DOHH2 (cell line): ENCODE measurements around the gene ADH4.
"Not testable (repeated sequence)": the region's sequence is repeated elsewhere in the genome, so short reads cannot be mapped to it uniquely, and the experiment has no call there.

Source experiments
- H3F3A ChIP-seq: fragments of 200-600 bp; sonication (generic), shearing (Covaris generic); 2 replicates; pipeline ENCODE4 v1.6.0; 2016; ENCODE audit warnings: antibody characterized with exemption, mild to moderate bottlenecking; ENCODE audit not compliant: control insufficient read depth, insufficient read depth
- H3K27ac ChIP-seq: fragments of 200-600 bp; sonication (generic); 2 replicates; pipeline ENCODE4 v1.5.1; 2014; ENCODE audit warnings: low read depth, mild to moderate bottlenecking, low read length, moderate library complexity
- H3K27me3 ChIP-seq: fragments of 200-600 bp; sonication (generic); 2 replicates; pipeline ENCODE4 v1.6.1; 2014; ENCODE audit warnings: mild to moderate bottlenecking, low read length, mixed read lengths; ENCODE audit not compliant: control insufficient read depth
- H3K36me3 ChIP-seq: fragments of 200-600 bp; sonication (generic); 2 replicates; pipeline ENCODE4 v1.6.1; 2014; ENCODE audit warnings: mild to moderate bottlenecking, low read length, moderate library complexity, mixed read lengths; ENCODE audit not compliant: control insufficient read depth
- H3K4me1 ChIP-seq: fragments of 200-600 bp; sonication (generic); 2 replicates; pipeline ENCODE4 v1.6.1; 2014; ENCODE audit warnings: mild to moderate bottlenecking, low read length, mixed read lengths; ENCODE audit not compliant: control insufficient read depth
- H3K4me2 ChIP-seq: fragments of 200-600 bp; sonication (generic); 2 replicates; pipeline ENCODE4 v1.6.0; 2014; ENCODE audit warnings: mild to moderate bottlenecking, low read length, moderate library complexity
- H3K4me3 ChIP-seq: fragments of 200-600 bp; sonication (generic); 2 replicates; pipeline ENCODE4 v1.5.1; 2014; ENCODE audit warnings: mild to moderate bottlenecking, low read length, mixed read lengths
- H3K79me2 ChIP-seq: fragments of 200-600 bp; sonication (generic); 2 replicates; pipeline ENCODE4 v1.6.1; 2014; ENCODE audit warnings: mild to moderate bottlenecking, low read length, mixed read lengths; ENCODE audit not compliant: control insufficient read depth
- H3K9me2 ChIP-seq: fragments of 200-600 bp; sonication (generic); replicated peaks from 2 replicates; pipeline ENCODE4 v1.6.1; 2014; ENCODE audit warnings: mild to moderate bottlenecking, low read length, mixed read lengths; ENCODE audit not compliant: control insufficient read depth
- H3K9me3 ChIP-seq: fragments of 200-600 bp; sonication (generic); 2 replicates; pipeline ENCODE4 v1.6.1; 2014; ENCODE audit warnings: antibody characterized with exemption, low read length, mixed read lengths; ENCODE audit not compliant: control insufficient read depth, insufficient read depth
- H4K20me1 ChIP-seq: fragments of 200-600 bp; sonication (generic); 2 replicates; pipeline ENCODE4 v1.6.0; 2014; ENCODE audit warnings: low read depth, mild to moderate bottlenecking, antibody characterized with exemption, low read length, moderate library complexity; ENCODE audit not compliant: control insufficient read depth, insufficient read depth
- EZH2phosphoT487 ChIP-seq: fragments of 200-600 bp; sonication (generic); IDR thresholded peaks from 2 replicates; pipeline ENCODE4 v1.6.1; 2017; ENCODE audit warnings: borderline replicate concordance, mild to moderate bottlenecking, antibody characterized with exemption, low read length, moderate library complexity, mixed read lengths
- TF ChIP-seq, protein P1 (sequence below): fragments of 200-600 bp; sonication (generic); IDR thresholded peaks from one replicate; pipeline ENCODE4 v1.5.1; 2014; ENCODE audit warnings: antibody characterized with exemption, mild to moderate bottlenecking, low read depth, low read length; ENCODE audit not compliant: poor library complexity, severe bottlenecking

Gene ADH4

DNA sequence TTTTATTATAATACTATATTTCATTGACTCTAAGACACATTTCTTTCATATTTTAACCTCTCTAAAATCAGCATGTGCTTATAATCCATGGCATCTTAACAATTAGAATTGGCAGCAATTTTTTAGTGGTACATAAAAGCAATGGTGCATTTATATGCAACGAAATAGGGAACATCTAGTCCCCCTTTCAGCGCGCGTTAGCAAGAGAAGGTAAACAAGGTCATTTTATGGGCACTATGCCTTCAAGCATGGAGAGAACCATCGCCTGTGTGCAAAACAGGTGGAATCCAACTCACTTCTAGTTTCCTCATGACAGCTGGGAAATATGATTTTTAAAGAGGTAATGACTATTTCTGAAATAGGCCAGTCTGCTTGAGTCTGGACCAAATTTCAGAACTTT is 61.9 kb downstream of the ADH4 start:
- Histone ChIP-seq H3F3A (0 out of 2 replicates have a peak, but pooled peaks cover 2% of the 10 kb centered on the region), H3K36me3 (peaks cover 76% of the 10 kb centered on the region), H3K9me2 (no peaks in the 10 kb centered on the region), H3K79me2 (peaks cover 20% of the 10 kb centered on the region), H3K27ac (no peak overlapping the region), H3K4me2 (no peak overlapping the region), H3K9me3 (no peaks in the 10 kb centered on the region), H3K4me1 (peaks cover 2% of the 10 kb centered on the region), H3K4me3 (no peak overlapping the region), H3K27me3 (no peaks in the 10 kb centered on the region), H4K20me1 (no peaks in the 10 kb centered on the region)
- TF ChIP-seq EZH2phosphoT487: no peak
- TF ChIP-seq, protein P1, sequence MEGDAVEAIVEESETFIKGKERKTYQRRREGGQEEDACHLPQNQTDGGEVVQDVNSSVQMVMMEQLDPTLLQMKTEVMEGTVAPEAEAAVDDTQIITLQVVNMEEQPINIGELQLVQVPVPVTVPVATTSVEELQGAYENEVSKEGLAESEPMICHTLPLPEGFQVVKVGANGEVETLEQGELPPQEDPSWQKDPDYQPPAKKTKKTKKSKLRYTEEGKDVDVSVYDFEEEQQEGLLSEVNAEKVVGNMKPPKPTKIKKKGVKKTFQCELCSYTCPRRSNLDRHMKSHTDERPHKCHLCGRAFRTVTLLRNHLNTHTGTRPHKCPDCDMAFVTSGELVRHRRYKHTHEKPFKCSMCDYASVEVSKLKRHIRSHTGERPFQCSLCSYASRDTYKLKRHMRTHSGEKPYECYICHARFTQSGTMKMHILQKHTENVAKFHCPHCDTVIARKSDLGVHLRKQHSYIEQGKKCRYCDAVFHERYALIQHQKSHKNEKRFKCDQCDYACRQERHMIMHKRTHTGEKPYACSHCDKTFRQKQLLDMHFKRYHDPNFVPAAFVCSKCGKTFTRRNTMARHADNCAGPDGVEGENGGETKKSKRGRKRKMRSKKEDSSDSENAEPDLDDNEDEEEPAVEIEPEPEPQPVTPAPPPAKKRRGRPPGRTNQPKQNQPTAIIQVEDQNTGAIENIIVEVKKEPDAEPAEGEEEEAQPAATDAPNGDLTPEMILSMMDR: no peak

DNA sequence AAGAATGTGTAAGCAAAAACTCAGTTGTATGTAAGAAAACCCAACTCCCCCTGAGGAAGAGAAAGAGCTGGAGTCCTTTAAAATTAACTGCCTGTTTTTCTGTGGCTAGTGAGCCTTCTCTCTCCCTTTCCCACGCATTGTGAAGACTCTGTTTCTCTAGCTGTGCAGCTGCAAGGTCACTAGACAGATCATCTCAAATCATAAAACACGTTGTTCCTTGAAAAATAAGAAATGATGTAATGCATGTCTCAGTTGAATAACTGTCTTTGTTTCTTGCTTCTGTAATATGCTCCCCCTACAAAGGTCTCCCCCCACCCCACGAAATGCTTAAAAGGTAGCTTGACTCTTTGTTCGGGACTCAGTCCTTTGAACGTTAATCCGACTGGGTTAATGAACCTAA is 63.2 kb downstream of the ADH4 start:
- not testable (repeated sequence) for H3K9me3 ChIP-seq, H3K79me2 ChIP-seq, H3K27me3 ChIP-seq, H3K9me2 ChIP-seq, H3K4me3 ChIP-seq, H4K20me1 ChIP-seq, H3K4me1 ChIP-seq, H3K27ac ChIP-seq, H3K4me2 ChIP-seq, H3F3A ChIP-seq
- peaks cover 85% of the 10 kb centered on the region for H3K36me3 ChIP-seq

DNA sequence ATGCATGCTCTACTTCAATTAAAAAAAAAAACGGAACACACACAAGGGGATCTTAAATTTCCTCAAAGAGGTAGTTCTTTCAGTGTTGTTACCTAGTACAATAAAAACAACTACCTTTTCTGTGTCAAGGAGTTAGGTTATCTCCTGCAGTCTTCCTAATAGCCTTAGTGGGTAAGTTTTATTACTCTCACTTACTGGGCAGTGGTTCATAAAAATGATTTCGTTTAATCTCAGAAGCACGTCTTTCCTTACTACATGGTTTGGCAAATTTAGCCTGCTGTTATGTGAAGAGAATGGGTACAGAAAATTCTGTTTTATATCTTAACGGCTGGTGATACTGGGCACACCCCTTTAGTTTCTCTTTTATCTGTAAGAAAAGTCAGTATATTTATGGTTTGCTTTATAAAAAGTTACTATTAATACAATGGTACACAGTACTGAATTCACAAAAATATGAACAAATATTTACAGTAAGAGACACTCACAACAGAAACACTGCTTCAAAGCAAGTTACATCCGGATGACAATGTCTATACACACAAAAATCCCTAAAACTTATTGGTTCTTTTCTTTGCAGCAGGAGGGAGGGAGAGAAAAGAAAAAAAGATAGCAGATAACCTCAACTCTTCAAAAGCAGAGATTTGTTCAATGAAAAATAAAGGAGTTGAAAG is 64.3 kb downstream of the ADH4 start:
- Histone ChIP-seq H4K20me1 (no peaks in the 10 kb centered on the region), H3K36me3 (peaks cover 81% of the 10 kb centered on the region), H3F3A (0 out of 2 replicates have a peak, but pooled peaks cover 2% of the 10 kb centered on the region), H3K27ac (no peak overlapping the region), H3K4me2 (no peak overlapping the region), H3K9me3 (no peaks in the 10 kb centered on the region), H3K9me2 (no peaks in the 10 kb centered on the region), H3K79me2 (no peaks in the 10 kb centered on the region), H3K27me3 (no peaks in the 10 kb centered on the region), H3K4me3 (no peak overlapping the region), H3K4me1 (no peaks in the 10 kb centered on the region)
- TF ChIP-seq, protein P1: no peak
- TF ChIP-seq EZH2phosphoT487: no peak

DNA sequence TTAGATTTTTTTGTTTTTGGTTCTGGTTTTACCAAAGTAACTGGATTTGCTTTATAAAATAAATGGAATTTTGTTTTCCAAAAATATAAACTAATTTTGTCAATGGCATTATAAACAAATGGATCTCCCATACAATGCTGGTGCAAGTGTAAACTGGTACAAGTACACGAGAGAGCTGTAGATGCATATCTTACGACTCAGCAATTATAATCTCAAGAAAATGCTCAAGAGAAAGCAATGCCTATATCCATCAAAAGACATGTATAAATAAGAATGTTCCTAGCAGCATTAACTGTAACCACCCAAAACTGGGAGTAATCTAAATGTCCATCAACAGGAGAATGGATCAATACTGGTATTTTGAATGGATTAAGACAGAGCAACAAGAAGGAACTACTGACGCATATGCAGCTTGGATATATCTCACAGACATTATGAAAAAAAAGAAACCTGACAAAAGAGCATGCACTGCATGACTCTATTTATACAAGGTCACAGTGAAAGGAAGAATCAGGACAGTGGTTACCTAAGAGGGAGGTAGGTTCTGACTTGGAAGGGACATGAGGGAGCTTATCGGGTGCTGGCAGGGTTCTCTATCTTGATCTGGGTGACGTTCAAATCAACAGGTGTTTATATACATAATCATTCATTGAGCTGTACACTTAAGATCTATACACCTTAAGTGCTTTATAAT is 65.0 kb downstream of the ADH4 start:
- Histone ChIP-seq H3K9me2 (no peaks in the 10 kb centered on the region), H4K20me1 (no peaks in the 10 kb centered on the region), H3K79me2 (no peaks in the 10 kb centered on the region), H3K9me3 (no peaks in the 10 kb centered on the region), H3K4me2 (no peak overlapping the region), H3F3A (0 out of 2 replicates have a peak, but pooled peaks cover 2% of the 10 kb centered on the region), H3K4me1 (no peaks in the 10 kb centered on the region), H3K36me3 (peaks cover 80% of the 10 kb centered on the region), H3K4me3 (no peak overlapping the region), H3K27me3 (no peaks in the 10 kb centered on the region), H3K27ac (no peak overlapping the region)
- no peak for TF ChIP-seq EZH2phosphoT487
